GM23338 (cell line): ENCODE measurements around the gene CCNK. TPM values are rescaled to one million over a fixed set of nuclear protein-coding genes. Genes with fewer than 3 reads are reported as not detected.

Source experiments
- ATAC-seq: fragments of 200-7000 bp; cut with Tn5 transposase; 3 replicates; pipeline ENCODE4 v1.9.1; 2020
- DNase-seq: peaks from one replicate; pipeline ENCODE4 v3.0.0-alpha.2; 2015; ENCODE audit warnings: low spot score
- H2AFZ ChIP-seq: fragments of 200-600 bp; sonication (generic); 2 replicates; pipeline ENCODE4 v1.8.0; 2016; ENCODE audit warnings: antibody characterized with exemption, mild to moderate bottlenecking, moderate library complexity
- H3F3A ChIP-seq: fragments of 200-600 bp; sonication (generic); replicated peaks from 2 replicates; pipeline ENCODE4 v1.8.0; 2017; ENCODE audit warnings: antibody characterized with exemption, mixed run types, low read depth
- H3K27ac ChIP-seq: fragments of 200-600 bp; sonication (generic); 2 replicates; pipeline ENCODE4 v1.6.1; 2016; ENCODE audit warnings: low read depth
- H3K27me3 ChIP-seq: fragments of 200-600 bp; sonication (generic); 2 replicates; pipeline ENCODE4 v1.8.0; 2016; ENCODE audit warnings: mild to moderate bottlenecking, mixed run types, moderate library complexity; ENCODE audit not compliant: insufficient read depth
- H3K36me3 ChIP-seq: fragments of 200-600 bp; sonication (generic); 2 replicates; pipeline ENCODE4 v1.8.0; 2016; ENCODE audit warnings: mild to moderate bottlenecking; ENCODE audit not compliant: insufficient read depth
- H3K4me1 ChIP-seq: fragments of 200-600 bp; sonication (generic); 2 replicates; pipeline ENCODE4 v1.8.0; 2016; ENCODE audit warnings: mild to moderate bottlenecking, moderate library complexity; ENCODE audit not compliant: insufficient read depth
- H3K4me2 ChIP-seq: fragments of 200-600 bp; sonication (generic); 2 replicates; pipeline ENCODE4 v1.7.1; 2017; ENCODE audit warnings: mixed run types
- H3K4me3 ChIP-seq: fragments of 200-600 bp; sonication (generic); 2 replicates; pipeline ENCODE4 v1.6.1; 2016; ENCODE audit warnings: mixed run types
- H3K79me2 ChIP-seq: fragments of 200-600 bp; sonication (generic); replicated peaks from 2 replicates; pipeline ENCODE4 v1.8.0; 2017; ENCODE audit warnings: mild to moderate bottlenecking; ENCODE audit not compliant: insufficient read depth
- H3K9me2 ChIP-seq: fragments of 200-600 bp; sonication (generic); 2 replicates; pipeline ENCODE4 v1.8.0; 2017; ENCODE audit not compliant: insufficient read depth
- H4K20me1 ChIP-seq: fragments of 200-600 bp; sonication (generic); replicated peaks from 2 replicates; pipeline ENCODE4 v1.8.0; 2017; ENCODE audit warnings: mild to moderate bottlenecking; ENCODE audit not compliant: insufficient read depth
- H3K27ac Mint-ChIP-seq: 2 replicates; pipeline ENCODE4 v1.8.0; 2020; ENCODE audit warnings: inconsistent platforms, mild to moderate bottlenecking, moderate library complexity, mixed read lengths
- H3K27me3 Mint-ChIP-seq: 3 replicates; pipeline ENCODE4 v1.8.0; 2022; ENCODE audit warnings: low read depth, mild to moderate bottlenecking, moderate library complexity, mixed read lengths, inconsistent platforms; ENCODE audit not compliant: insufficient read depth, poor library complexity
- H3K36me3 Mint-ChIP-seq: 3 replicates; pipeline ENCODE4 v1.8.0; 2021; ENCODE audit warnings: low read depth, mild to moderate bottlenecking, inconsistent platforms, moderate library complexity, mixed read lengths
- H3K4me1 Mint-ChIP-seq: 3 replicates; pipeline ENCODE4 v1.8.0; 2020; ENCODE audit warnings: mild to moderate bottlenecking, inconsistent platforms, mixed read lengths
- H3K4me3 Mint-ChIP-seq: 3 replicates; pipeline ENCODE4 v1.8.0; 2021; ENCODE audit warnings: moderate library complexity, mild to moderate bottlenecking, inconsistent platforms, mixed read lengths
- H3K9me3 Mint-ChIP-seq: 3 replicates; pipeline ENCODE4 v1.8.0; 2020; ENCODE audit warnings: moderate library complexity, mild to moderate bottlenecking, inconsistent platforms, mixed read lengths
- CREB1 ChIP-seq: fragments of 250-450 bp; sonication (Bioruptor Pico); IDR thresholded peaks from 2 replicates; pipeline ENCODE4 v1.5.0; 2020; ENCODE audit warnings: low read depth, mild to moderate bottlenecking, moderate library complexity
- CTCF ChIP-seq, 2 experiments: fragments of 200-600 bp in 1 of 2; sonication (generic) in 1 of 2; conservative IDR thresholded peaks; 2 replicates each; pipeline versions ENCODE4 v1.5.1 to v1.6.1; 2016 to 2017; ENCODE audit warnings: antibody characterized with exemption in 2 of 2, low read depth in 2 of 2, mild to moderate bottlenecking in 2 of 2, moderate library complexity in 1 of 2
- ETS1 ChIP-seq: IDR thresholded peaks from 2 replicates; pipeline ENCODE4 v1.6.1; 2016; ENCODE audit warnings: antibody characterized with exemption
- EZH2 ChIP-seq: fragments of 200-600 bp; sonication (generic); IDR thresholded peaks from one replicate; pipeline ENCODE4 v1.8.0; 2017; ENCODE audit warnings: antibody characterized with exemption, mild to moderate bottlenecking, low read depth; ENCODE audit not compliant: unreplicated experiment
- JUNB ChIP-seq: IDR thresholded peaks from one replicate; pipeline ENCODE4 v1.6.1; 2016; ENCODE audit warnings: antibody characterized with exemption; ENCODE audit not compliant: unreplicated experiment
- NANOG ChIP-seq: IDR thresholded peaks from 2 replicates; pipeline ENCODE4 v1.6.1; 2016; ENCODE audit warnings: antibody characterized with exemption, borderline replicate concordance
- REST ChIP-seq: IDR thresholded peaks from one replicate; pipeline ENCODE4 v1.6.1; 2018; ENCODE audit warnings: antibody characterized with exemption; ENCODE audit not compliant: unreplicated experiment
- STAT1 ChIP-seq: IDR thresholded peaks from one replicate; pipeline ENCODE4 v1.6.1; 2016; ENCODE audit warnings: antibody characterized with exemption; ENCODE audit not compliant: unreplicated experiment
- ZNF114 ChIP-seq: fragments of 250-450 bp; sonication (Bioruptor Pico); IDR thresholded peaks from 2 replicates; pipeline ENCODE4 v1.5.0; 2020; ENCODE audit warnings: mild to moderate bottlenecking, moderate library complexity
- polyA plus RNA-seq: library from polyadenylated mRNA; unstranded; fragments of >200 nt; fragmentation: Nextera tagmentation; extraction: Ambion mirVana; gene quantifications from 2 replicates; pipeline ENCODE4 v1.2.1, GENCODE V29; 2016
- total RNA-seq: library from RNA; depleted of rRNA; stranded (reverse); fragments of >200 nt; shearing (Covaris generic); gene quantifications from 2 replicates; pipeline ENCODE4 v1.2.3, GENCODE V29; 2014

CCNK gene
- total and polyA plus RNA-seq, 2 experiments from 2014 or later = 54.0 to 60.6 TPM

- no peak for ATAC-seq
- Mint-ChIP-seq H3K4me3 (no peak overlapping the region), H3K9me3 (no peaks in the 10 kb centered on the region), H3K36me3 (peaks cover 14% of the 10 kb centered on the region), H3K27me3 (peaks cover 6% of the 10 kb centered on the region), H3K4me1 (peaks cover 56% of the 10 kb centered on the region), H3K27ac (0 out of 2 replicates have a peak overlapping the region, but pooled peaks have one; percentile 14)
- no peak for TF ChIP-seq ZNF114 (CRISPR knock-in tag)
- TF ChIP-seq JUNB = no peak
- TF ChIP-seq EZH2 = no peak
- TF ChIP-seq STAT1 = no peak
- TF ChIP-seq ETS1 = no peak
- TF ChIP-seq NANOG = no peak
- TF ChIP-seq CREB1 (CRISPR knock-in tag) = no peak
- TF ChIP-seq REST = no peak
- Histone ChIP-seq H3K36me3 (no peaks in the 10 kb centered on the region), H3F3A (peaks cover 3% of the 10 kb centered on the region; the same call in 1 of the 2 replicates), H2AFZ (no peak overlapping the region), H3K79me2 (peaks cover 56% of the 10 kb centered on the region), H3K4me2 (0 out of 2 replicates have a peak overlapping the region, but pooled peaks have one; percentile 27), H3K9me2 (no peaks in the 10 kb centered on the region), H3K27me3 (no peaks in the 10 kb centered on the region), H4K20me1 (peaks cover 17% of the 10 kb centered on the region), H3K4me1 (peaks cover 33% of the 10 kb centered on the region), H3K27ac (0 out of 2 replicates have a peak overlapping the region, but pooled peaks have one; percentile 48), H3K4me3 (no peak overlapping the region)
- no peak for DNase-seq
Measured at GRCh38 chr14:99463974-99464373, 17.2 kb upstream of the CCNK start.

GRCh38 chr14:99465288-99465687, 15.9 kb upstream of the CCNK start:
- Histone ChIP-seq H3K27me3 (no peaks in the 10 kb centered on the region), H3K9me2 (no peaks in the 10 kb centered on the region), H3K4me3 (no peak overlapping the region), H4K20me1 (peaks cover 25% of the 10 kb centered on the region), H3K27ac (no peak overlapping the region), H3K4me1 (peaks cover 39% of the 10 kb centered on the region), H3K4me2 (no peak overlapping the region), H3K36me3 (no peaks in the 10 kb centered on the region), H3F3A (peaks cover 3% of the 10 kb centered on the region; the same call in 1 of the 2 replicates), H3K79me2 (peaks cover 61% of the 10 kb centered on the region), H2AFZ (no peak overlapping the region)
- ATAC-seq (no peak), DNase-seq (no peak)
- no peak for TF ChIP-seq STAT1
- no peak for TF ChIP-seq CTCF (conservative IDR thresholded peaks at IDR 0.05; ENCODE audit: low read depth in 2 of 2)
- H3K36me3 Mint-ChIP-seq = peaks cover 13% of the 10 kb centered on the region
- peaks cover 6% of the 10 kb centered on the region for H3K27me3 Mint-ChIP-seq
- no peak overlapping the region for H3K4me3 Mint-ChIP-seq
- no peak overlapping the region; the same call in 1 of the 2 replicates for H3K27ac Mint-ChIP-seq
- H3K9me3 Mint-ChIP-seq = no peaks in the 10 kb centered on the region
- H3K4me1 Mint-ChIP-seq = peaks cover 65% of the 10 kb centered on the region
